Neural cell (in vitro differentiated cells): ENCODE measurements around the gene GBP3. TPM values are rescaled to one million over a fixed set of nuclear protein-coding genes. Genes with fewer than 3 reads are reported as not detected.

Experiments used
- H2AFZ ChIP-seq: fragments of 200-600, 300-800 bp; sonication (generic), shearing (Covaris generic); 2 replicates; pipeline ENCODE4 v1.6.0; 2014; ENCODE audit warnings: low read depth, mild to moderate bottlenecking, antibody characterized with exemption, low read length, moderate library complexity
- H3F3A ChIP-seq: fragments of 200-600 bp; shearing (Covaris generic); 2 replicates; pipeline ENCODE4 v1.6.1; 2016; ENCODE audit warnings: mild to moderate bottlenecking, moderate library complexity, mixed read lengths, antibody characterized with exemption, low read length; ENCODE audit not compliant: insufficient read depth, poor library complexity, severe bottlenecking
- H3K27ac ChIP-seq: fragments of 200-600, 300-800 bp; sonication (generic), shearing (Covaris generic); 2 replicates; pipeline ENCODE4 v1.5.1; 2014; ENCODE audit warnings: mild to moderate bottlenecking, low read length, moderate library complexity
- H3K27me3 ChIP-seq: fragments of 300-800, 200-600 bp; sonication (generic), shearing (Covaris generic); 2 replicates; pipeline ENCODE4 v1.6.0; 2014; ENCODE audit warnings: mild to moderate bottlenecking, low read depth, low read length, moderate library complexity; ENCODE audit not compliant: insufficient read depth
- H3K36me3 ChIP-seq: fragments of 300-800, 200-600 bp; sonication (generic), shearing (Covaris generic); 2 replicates; pipeline ENCODE4 v1.5.1; 2014; ENCODE audit warnings: mild to moderate bottlenecking, antibody characterized with exemption, low read length, moderate library complexity; ENCODE audit not compliant: insufficient read depth
- H3K4me2 ChIP-seq: fragments of 300-800, 200-600 bp; sonication (generic), shearing (Covaris generic); 2 replicates; pipeline ENCODE4 v1.6.0; 2014; ENCODE audit warnings: mild to moderate bottlenecking, low read length
- H3K4me3 ChIP-seq: fragments of 300-800, 200-600 bp; sonication (generic), shearing (Covaris generic); 2 replicates; pipeline ENCODE4 v1.5.1; 2014; ENCODE audit warnings: mild to moderate bottlenecking, low read length, moderate library complexity
- H3K79me2 ChIP-seq: fragments of 200-600 bp; shearing (Covaris generic); replicated peaks from 2 replicates; pipeline ENCODE4 v1.6.0; 2014; ENCODE audit warnings: mild to moderate bottlenecking, low read length, moderate library complexity; ENCODE audit not compliant: insufficient read depth
- H3K9ac ChIP-seq: fragments of 300-800, 200-600 bp; sonication (generic), shearing (Covaris generic); 2 replicates; pipeline ENCODE4 v1.6.1; 2016; ENCODE audit warnings: mild to moderate bottlenecking, low read length, mixed read lengths
- H3K9me2 ChIP-seq: fragments of 200-600 bp; shearing (Covaris generic); 2 replicates; pipeline ENCODE4 v1.6.1; 2016; ENCODE audit warnings: mild to moderate bottlenecking, low read length, mixed read lengths; ENCODE audit not compliant: insufficient read depth
- H3K9me3 ChIP-seq: fragments of 200-600, 300-800 bp; sonication (generic), shearing (Covaris generic); 2 replicates; pipeline ENCODE4 v1.6.1; 2016; ENCODE audit warnings: mild to moderate bottlenecking, mixed run types, low read length, moderate library complexity, mixed read lengths
- H4K20me1 ChIP-seq: fragments of 200-600 bp; shearing (Covaris generic); 2 replicates; pipeline ENCODE4 v1.6.1; 2016; ENCODE audit warnings: mild to moderate bottlenecking, mixed run types; ENCODE audit not compliant: insufficient read depth
- EP300 ChIP-seq: fragments of 450-650 bp; conservative IDR thresholded peaks from 2 replicates; pipeline ENCODE4 v1.6.1; 2014; ENCODE audit warnings: antibody characterized with exemption, mild to moderate bottlenecking, moderate library complexity; ENCODE audit not compliant: poor library complexity, severe bottlenecking
- EZH2 ChIP-seq: fragments of 200-600, 300-800 bp; shearing (Covaris generic), sonication (generic); IDR thresholded peaks from 2 replicates; pipeline ENCODE4 v1.6.1; 2014; ENCODE audit warnings: antibody characterized with exemption, low read length, borderline replicate concordance, mild to moderate bottlenecking; ENCODE audit not compliant: insufficient read depth, poor library complexity, severe bottlenecking
- MXI1 ChIP-seq: fragments of 450-650 bp; conservative IDR thresholded peaks from 2 replicates; pipeline ENCODE4 v1.6.1; 2014; ENCODE audit warnings: antibody characterized with exemption, mild to moderate bottlenecking; ENCODE audit not compliant: poor library complexity, severe bottlenecking
- POLR2AphosphoS5 ChIP-seq: IDR thresholded peaks from 2 replicates; pipeline ENCODE4 v1.6.1; 2012
- RAD21 ChIP-seq: fragments of 450-650 bp; conservative IDR thresholded peaks from 2 replicates; pipeline ENCODE4 v1.6.1; 2014; ENCODE audit warnings: antibody characterized with exemption, mild to moderate bottlenecking, moderate library complexity
- SMC3 ChIP-seq: fragments of 450-650 bp; conservative IDR thresholded peaks from 2 replicates; pipeline ENCODE4 v1.6.1; 2014; ENCODE audit warnings: antibody characterized with exemption, mild to moderate bottlenecking, moderate library complexity; ENCODE audit not compliant: poor library complexity
- TAF1 ChIP-seq: IDR thresholded peaks from 2 replicates; pipeline ENCODE4 v1.6.1; 2012; ENCODE audit warnings: low read depth
- polyA plus RNA-seq: library from polyadenylated mRNA; depleted of rRNA; stranded (reverse); fragments of >200 nt; gene quantifications from 2 replicates; pipeline ENCODE4 v1.2.3, GENCODE V29; 2014
- TF ChIP-seq, protein P1 (sequence below): IDR thresholded peaks from 2 replicates; pipeline ENCODE4 v1.6.1; 2012; ENCODE audit warnings: borderline replicate concordance
- TF ChIP-seq, protein P2 (sequence below): fragments of 450-650 bp; IDR thresholded peaks from 2 replicates; pipeline ENCODE4 v1.5.1; 2014; ENCODE audit warnings: antibody characterized with exemption, mild to moderate bottlenecking, moderate library complexity; ENCODE audit not compliant: poor library complexity, severe bottlenecking

GBP3 gene
- polyA plus RNA-seq, 1 donor from 2014 or later = not detected

DNA sequence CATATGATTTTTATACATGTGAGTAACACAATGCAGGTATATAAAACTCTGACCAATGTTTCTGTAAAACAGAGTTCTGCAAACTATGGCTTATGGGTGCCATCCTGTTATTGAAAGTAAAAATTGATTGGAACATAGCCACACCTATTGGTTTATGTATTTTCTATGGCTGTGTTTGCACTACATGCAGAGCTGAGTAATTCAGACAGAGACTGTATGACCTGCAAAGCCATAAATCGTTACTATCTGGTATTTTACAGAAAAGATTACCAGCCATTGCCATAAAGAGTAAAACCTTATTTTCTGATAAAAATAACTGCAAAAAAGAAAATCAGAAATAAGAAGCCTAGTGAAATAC, 29.3 kb upstream of the GBP3 start:
- TF ChIP-seq POLR2AphosphoS5 (no peak), MXI1 (no peak), EZH2 (no peak), SMC3 (no peak), EP300 (no peak), TAF1 (no peak), RAD21 (no peak)
- TF ChIP-seq, protein P1, sequence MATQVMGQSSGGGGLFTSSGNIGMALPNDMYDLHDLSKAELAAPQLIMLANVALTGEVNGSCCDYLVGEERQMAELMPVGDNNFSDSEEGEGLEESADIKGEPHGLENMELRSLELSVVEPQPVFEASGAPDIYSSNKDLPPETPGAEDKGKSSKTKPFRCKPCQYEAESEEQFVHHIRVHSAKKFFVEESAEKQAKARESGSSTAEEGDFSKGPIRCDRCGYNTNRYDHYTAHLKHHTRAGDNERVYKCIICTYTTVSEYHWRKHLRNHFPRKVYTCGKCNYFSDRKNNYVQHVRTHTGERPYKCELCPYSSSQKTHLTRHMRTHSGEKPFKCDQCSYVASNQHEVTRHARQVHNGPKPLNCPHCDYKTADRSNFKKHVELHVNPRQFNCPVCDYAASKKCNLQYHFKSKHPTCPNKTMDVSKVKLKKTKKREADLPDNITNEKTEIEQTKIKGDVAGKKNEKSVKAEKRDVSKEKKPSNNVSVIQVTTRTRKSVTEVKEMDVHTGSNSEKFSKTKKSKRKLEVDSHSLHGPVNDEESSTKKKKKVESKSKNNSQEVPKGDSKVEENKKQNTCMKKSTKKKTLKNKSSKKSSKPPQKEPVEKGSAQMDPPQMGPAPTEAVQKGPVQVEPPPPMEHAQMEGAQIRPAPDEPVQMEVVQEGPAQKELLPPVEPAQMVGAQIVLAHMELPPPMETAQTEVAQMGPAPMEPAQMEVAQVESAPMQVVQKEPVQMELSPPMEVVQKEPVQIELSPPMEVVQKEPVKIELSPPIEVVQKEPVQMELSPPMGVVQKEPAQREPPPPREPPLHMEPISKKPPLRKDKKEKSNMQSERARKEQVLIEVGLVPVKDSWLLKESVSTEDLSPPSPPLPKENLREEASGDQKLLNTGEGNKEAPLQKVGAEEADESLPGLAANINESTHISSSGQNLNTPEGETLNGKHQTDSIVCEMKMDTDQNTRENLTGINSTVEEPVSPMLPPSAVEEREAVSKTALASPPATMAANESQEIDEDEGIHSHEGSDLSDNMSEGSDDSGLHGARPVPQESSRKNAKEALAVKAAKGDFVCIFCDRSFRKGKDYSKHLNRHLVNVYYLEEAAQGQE = no peak
- TF ChIP-seq, protein P2, sequence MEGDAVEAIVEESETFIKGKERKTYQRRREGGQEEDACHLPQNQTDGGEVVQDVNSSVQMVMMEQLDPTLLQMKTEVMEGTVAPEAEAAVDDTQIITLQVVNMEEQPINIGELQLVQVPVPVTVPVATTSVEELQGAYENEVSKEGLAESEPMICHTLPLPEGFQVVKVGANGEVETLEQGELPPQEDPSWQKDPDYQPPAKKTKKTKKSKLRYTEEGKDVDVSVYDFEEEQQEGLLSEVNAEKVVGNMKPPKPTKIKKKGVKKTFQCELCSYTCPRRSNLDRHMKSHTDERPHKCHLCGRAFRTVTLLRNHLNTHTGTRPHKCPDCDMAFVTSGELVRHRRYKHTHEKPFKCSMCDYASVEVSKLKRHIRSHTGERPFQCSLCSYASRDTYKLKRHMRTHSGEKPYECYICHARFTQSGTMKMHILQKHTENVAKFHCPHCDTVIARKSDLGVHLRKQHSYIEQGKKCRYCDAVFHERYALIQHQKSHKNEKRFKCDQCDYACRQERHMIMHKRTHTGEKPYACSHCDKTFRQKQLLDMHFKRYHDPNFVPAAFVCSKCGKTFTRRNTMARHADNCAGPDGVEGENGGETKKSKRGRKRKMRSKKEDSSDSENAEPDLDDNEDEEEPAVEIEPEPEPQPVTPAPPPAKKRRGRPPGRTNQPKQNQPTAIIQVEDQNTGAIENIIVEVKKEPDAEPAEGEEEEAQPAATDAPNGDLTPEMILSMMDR = no peak
- H3K9me3 ChIP-seq = no peaks in the 10 kb centered on the region
- no peak overlapping the region for H3K9ac ChIP-seq
- no peak overlapping the region for H3K4me2 ChIP-seq
- H2AFZ ChIP-seq = no peak overlapping the region
- no peaks in the 10 kb centered on the region for H3K79me2 ChIP-seq
- H3K4me3 ChIP-seq = no peak overlapping the region
- no peaks in the 10 kb centered on the region for H3K27me3 ChIP-seq
- no peaks in the 10 kb centered on the region for H3K9me2 ChIP-seq
- H3F3A ChIP-seq = no peaks in the 10 kb centered on the region
- H3K36me3 ChIP-seq = no peaks in the 10 kb centered on the region
- H4K20me1 ChIP-seq = no peaks in the 10 kb centered on the region
- H3K27ac ChIP-seq = no peak overlapping the region

DNA sequence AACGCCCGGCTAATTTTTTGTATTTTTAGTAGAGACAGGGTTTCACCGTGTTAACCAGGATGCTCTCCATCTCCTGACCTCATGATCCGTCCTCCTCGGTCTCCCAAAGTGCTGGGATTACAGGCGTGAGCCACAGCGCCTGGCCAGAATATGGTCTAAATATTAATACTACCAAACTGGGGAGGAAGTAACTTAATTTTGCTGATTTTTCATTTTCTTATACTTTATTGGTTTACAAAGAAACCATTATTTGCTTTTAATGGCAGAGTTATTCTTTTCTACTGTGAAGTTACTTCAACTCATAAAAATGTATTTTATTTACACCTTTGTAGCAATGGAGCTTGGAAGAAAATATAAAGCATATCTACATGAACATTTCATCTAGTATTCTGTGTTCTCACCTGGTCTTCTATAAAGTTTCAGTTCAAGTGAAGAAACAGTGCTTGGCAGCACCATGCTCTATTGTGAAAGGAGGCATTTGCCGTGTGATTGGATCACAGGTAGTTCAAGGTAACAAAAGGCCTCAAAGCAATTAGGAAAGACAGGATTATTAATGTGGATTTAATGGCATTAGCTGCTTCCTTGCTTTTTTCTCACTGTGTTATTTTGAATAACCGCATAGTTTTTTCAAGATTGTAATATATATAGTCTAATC, 28.8 kb upstream of the GBP3 start:
- H3K4me2 ChIP-seq = no peak overlapping the region
- H3K9me3 ChIP-seq = no peaks in the 10 kb centered on the region

More for the DNA sequence above, 28.8 kb upstream of the GBP3 start:
- Histone ChIP-seq H3K36me3 (no peaks in the 10 kb centered on the region), H3F3A (no peaks in the 10 kb centered on the region), H3K27ac (no peak overlapping the region), H3K9ac (no peak overlapping the region), H3K9me2 (no peaks in the 10 kb centered on the region), H4K20me1 (no peaks in the 10 kb centered on the region), H3K27me3 (no peaks in the 10 kb centered on the region), H3K4me3 (no peak overlapping the region), H3K79me2 (no peaks in the 10 kb centered on the region), H2AFZ (no peak overlapping the region)
- no peak for TF ChIP-seq EZH2
- TF ChIP-seq SMC3 = no peak
- TF ChIP-seq POLR2AphosphoS5 = no peak
- TF ChIP-seq RAD21 = no peak
- TF ChIP-seq, protein P2 = no peak
- TF ChIP-seq, protein P1 = no peak
